Stimulated activated CD4-positive, alpha-beta T cell treated with anti-CD3 and anti-CD28 coated beads, Interleukin-4, amount 100 ng/mL, for 48 hours (primary cell): ENCODE results near the gene CACNA1H.

Experiments used
- DNase-seq, 2 donors: peaks; one replicate each; pipeline ENCODE4 v3.0.0-alpha.2; 2020; ENCODE audit warnings: low read depth in 2 of 2

CACNA1H gene

DNA sequence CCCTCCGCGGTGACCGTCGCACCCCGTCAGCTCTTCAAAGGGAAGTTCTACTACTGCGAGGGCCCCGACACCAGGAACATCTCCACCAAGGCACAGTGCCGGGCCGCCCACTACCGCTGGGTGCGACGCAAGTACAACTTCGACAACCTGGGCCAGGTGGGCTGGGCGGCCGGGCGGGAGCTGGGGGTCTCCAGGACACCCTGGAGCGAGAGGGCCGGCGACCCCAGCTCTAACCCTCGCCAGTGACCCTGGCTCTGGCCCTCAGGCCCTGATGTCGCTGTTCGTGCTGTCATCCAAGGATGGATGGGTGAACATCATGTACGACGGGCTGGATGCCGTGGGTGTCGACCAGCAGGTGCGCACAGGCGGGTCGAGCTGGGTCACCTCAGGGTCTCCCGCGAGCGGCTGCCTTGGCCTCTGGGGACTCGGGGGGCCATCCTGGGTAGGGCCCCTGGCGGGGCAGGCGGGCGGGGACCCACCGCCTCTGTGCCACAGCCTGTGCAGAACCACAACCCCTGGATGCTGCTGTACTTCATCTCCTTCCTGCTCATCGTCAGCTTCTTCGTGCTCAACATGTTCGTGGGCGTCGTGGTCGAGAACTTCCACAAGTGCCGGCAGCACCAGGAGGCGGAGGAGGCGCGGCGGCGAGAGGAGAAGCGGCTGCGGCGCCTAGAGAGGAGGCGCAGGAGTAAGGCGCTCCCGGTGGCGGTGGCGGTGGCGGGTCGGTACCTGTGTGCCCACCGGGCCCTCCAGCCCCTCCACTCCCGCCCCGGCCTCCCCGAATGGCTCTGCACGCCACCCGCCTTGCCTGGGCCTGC is 58.8 kb downstream of the CACNA1H start:
- DNase-seq, result no peak

DNA sequence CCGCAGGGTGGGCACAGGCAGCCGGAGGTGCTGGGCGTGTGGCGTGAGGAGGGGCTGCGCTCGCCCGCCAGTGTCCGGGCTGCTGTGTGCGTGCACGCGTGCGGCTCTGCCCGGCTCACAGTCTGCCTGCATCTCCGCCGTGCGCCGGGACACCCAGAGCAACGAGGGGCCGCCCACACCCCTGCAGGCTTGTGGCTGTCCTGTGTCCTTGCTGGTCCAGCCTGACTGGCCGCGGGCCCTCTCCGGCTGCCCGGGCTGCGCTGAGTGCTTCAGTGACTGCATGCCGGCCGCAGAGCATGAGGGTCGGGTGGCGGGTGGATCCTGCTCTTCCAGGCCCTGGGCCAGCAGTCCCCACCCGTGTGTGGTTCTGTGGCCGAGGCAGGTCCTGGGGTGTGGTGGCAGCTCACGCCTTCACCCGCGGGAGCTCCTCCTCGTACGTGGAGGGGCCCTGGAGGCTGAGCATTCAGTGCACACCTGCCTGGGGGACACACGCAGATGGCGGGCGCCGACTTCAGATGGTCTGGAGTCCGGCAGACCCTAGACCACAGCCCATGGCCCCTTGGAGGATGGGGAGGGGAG is 59.8 kb downstream of the CACNA1H start:
- DNase-seq, result no peak

DNA sequence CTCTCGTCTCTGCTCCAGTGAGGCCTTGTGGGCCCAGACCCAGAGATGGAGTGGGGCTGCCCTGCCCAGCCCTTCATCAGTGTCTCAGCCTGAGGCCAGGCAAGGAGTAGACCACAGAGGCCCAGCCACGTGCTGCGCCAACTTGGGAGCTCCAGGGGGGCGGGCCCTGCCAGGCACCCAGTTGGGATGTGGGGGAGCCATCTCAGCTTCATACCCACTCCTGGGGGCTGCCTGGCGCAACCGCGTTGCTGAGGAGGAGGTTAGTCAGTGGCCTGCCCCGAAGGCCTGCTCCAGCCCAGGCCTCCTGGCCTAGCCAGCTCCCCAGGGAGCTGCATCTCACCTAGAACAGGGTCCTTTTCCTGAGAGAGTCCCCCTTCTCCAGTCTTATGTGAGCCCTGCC is 60.3 kb downstream of the CACNA1H start:
- no peak for DNase-seq

DNA sequence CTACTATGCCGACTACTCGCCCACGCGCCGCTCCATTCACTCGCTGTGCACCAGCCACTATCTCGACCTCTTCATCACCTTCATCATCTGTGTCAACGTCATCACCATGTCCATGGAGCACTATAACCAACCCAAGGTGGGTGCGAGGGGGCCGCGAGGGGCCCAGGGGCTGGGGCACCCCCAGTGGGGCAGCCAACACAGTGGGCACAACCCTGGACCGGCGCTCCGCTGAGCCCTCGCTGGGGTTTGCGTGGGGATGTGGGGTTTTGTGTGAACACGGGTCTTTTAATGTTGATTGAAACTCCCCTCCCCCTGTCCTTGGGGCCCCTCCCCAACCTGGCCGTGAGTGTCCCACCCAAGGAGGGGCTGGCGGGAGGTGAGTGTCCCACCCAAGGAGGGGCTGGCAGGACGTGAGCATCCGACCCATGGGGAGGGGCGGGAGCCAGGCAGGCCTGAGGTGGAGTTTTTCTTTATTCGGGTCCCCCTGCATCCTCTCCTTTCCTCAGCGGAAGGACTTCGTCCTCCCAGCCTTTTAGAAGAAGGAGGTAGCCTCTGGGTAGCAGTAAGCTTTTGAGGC is 61.0 kb downstream of the CACNA1H start:
- DNase-seq, result no peak

DNA sequence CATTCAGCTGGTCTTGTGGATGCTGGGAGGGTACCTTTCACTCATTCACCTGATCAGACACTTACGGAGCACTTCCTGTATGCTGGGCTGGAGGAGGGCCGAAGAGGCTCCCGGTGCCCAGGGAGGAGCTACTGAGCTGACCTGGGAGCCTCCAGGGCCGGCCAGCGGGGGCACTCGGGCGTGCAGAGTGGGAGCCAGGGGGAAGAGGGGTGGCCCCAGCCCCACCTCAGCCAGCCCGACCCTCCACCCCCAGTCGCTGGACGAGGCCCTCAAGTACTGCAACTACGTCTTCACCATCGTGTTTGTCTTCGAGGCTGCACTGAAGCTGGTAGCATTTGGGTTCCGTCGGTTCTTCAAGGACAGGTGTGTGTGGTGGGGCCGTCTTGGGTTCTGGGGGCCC is 61.8 kb downstream of the CACNA1H start:
- DNase-seq, result no peak

DNA sequence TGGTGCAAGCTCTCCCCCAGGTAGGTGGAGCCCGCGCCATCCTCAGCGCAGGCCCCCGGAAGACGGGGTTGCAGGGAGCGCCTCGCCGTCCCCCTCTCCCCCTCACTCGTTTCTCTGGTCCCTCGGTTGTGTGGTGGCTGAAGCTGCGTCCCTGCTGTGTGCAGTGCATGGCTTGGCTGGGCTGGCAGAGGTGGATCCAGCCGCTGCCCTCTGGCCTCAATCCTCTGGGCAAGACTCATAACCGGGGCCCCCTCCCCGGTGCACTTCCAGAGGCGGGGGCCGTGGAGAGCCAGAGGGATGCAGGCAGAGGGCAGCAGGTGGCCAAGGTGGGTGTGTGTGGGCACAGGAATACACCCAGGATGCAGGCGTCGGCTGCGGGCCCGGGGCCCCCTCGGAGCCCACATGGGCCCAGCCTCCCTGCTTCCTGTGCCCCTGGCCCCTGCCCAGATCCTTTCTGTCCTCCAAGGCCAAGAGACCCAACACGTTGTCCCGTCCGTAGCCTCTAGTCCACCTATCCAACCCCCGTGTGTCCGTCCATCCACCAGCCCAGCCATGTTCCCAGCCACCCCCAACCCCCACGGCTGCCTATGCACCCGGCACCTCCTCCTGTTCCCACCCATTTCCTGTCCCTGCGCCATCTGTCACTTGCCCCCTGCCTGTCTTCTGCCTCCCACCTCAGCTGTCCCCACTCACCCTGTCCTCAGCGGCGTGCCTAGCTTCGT is 62.8 kb downstream of the CACNA1H start:
- no peak for DNase-seq

DNA sequence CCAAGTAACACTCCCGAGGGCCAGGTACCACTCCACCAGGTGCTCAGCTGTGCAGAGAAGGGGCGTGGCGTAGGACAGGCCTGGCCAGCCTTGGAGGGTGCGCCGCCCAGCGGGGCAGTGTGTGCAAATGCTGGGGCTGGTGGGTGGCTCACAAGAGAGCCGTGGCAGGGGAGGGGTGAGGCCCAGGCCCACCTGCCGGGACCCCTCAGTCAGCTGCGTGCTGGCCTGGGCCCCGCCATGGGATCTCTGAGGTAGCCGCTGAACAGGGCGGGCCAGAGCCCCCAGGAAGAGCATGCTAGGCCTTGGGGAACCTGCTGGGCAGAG is 63.4 kb downstream of the CACNA1H start:
- DNase-seq, result no peak

DNA sequence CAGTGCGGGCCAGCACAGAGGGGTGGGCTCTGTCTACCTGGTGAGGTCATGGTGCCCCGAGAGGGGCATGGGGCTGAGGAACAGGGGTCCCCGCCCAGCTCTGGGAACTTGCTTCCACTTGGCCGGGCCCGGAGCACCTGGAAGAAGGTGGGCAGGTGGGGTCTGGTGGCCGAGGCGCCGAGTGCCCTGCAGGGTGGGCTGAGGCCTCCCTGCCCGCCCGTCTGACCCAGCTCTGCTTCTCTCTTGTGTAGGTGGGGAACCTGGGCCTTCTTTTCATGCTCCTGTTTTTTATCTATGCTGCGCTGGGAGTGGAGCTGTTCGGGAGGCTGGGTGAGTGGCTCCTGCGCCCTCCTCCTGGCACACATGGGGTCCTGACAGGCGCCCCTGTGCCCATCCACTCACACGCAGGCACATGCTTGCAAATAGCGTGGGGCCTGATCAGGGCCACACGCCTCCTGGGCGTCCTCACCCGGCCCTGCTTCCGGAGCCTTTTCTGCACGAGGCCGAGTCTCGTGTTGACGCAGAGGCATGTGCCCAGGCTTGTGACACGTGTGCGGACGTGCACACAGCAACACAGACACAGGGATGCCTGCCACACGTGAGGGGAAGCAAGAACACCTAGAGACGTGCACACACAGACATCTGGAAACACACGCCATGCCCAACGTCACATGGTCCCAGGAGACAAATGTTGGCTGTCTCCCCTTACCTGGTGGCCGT is 63.9 kb downstream of the CACNA1H start:
- no peak for DNase-seq

DNA sequence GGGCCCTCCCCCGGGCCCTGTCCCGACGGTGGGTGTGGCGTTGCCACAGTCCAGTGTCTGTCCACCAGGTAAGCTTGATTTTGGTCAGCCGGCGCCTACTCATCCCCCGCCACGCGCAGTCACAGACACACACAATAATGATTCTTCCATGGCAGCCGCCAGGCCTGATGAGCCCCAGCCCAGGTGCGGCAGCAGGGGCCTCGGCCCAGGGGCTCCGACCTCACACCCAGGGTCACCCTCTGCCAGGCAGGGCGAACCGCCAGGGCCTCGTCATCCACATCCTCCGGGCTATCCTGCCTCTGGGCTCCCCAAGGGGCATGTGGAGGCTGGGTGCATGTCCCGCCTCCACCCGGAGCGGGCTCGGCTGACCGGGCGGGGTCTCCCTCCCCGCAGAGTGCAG is 64.6 kb downstream of the CACNA1H start:
- DNase-seq, result no peak

DNA sequence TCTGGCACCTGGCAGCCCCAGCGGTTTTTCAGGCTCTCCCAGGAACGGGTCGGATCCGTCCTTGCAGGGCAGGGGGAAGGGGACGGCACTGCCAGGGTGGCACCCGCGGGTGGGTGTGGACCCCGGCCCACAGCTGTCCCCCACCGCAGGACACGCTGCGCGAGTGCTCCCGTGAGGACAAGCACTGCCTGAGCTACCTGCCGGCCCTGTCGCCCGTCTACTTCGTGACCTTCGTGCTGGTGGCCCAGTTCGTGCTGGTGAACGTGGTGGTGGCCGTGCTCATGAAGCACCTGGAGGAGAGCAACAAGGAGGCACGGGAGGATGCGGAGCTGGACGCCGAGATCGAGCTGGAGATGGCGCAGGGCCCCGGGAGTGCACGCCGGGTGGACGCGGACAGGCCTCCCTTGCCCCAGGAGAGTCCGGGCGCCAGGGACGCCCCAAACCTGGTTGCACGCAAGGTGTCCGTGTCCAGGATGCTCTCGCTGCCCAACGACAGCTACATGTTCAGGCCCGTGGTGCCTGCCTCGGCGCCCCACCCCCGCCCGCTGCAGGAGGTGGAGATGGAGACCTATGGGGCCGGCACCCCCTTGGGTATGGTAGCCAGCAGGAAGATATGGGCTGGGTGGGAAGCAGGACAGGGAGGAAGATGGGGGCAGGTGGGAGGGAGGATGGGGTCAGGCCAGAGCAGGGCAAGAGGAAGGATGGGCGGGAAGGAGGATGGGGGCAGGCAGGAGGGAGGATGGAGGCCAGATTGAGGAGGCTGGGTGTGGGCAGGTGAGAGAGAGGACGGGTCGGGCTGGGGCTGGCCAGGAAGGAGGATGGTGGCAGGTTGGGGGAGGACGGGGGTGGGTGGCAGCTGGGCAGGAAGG is 65.4 kb downstream of the CACNA1H start:
- no peak for DNase-seq

DNA sequence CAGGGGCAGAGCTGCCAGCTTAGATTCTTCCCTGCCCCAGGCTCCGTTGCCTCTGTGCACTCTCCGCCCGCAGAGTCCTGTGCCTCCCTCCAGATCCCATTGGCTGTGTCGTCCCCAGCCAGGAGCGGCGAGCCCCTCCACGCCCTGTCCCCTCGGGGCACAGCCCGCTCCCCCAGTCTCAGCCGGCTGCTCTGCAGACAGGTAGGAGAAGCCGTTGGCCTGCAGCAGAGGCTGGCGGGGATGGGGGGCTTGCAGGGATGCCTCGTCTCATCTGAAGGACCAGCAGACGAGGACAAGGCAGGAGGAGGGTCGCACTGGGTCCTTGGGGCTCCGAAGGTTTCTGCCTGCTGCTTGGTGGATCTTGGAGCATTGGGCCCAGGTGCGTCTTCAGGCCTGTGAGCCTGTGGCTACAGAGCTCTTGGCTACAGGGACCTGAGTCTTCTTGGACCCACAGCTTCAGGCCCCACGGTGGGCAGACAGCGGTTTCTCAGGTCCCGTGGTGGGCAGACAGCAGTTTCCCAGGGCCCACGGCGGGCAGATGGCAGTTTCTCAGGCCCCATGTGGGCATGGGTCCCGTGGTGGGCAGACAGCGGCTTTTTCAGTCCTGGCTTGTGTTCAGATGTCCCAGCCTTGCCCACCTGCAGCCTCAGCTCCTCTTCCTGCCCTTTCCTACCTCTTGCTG is 66.2 kb downstream of the CACNA1H start:
- DNase-seq, result no peak

DNA sequence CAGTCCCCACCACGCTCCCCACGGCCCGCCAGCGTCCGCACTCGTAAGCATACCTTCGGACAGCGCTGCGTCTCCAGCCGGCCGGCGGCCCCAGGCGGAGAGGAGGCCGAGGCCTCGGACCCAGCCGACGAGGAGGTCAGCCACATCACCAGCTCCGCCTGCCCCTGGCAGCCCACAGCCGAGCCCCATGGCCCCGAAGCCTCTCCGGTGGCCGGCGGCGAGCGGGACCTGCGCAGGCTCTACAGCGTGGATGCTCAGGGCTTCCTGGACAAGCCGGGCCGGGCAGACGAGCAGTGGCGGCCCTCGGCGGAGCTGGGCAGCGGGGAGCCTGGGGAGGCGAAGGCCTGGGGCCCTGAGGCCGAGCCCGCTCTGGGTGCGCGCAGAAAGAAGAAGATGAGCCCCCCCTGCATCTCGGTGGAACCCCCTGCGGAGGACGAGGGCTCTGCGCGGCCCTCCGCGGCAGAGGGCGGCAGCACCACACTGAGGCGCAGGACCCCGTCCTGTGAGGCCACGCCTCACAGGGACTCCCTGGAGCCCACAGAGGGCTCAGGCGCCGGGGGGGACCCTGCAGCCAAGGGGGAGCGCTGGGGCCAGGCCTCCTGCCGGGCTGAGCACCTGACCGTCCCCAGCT is 67.3 kb downstream of the CACNA1H start:
- no peak for DNase-seq

DNA sequence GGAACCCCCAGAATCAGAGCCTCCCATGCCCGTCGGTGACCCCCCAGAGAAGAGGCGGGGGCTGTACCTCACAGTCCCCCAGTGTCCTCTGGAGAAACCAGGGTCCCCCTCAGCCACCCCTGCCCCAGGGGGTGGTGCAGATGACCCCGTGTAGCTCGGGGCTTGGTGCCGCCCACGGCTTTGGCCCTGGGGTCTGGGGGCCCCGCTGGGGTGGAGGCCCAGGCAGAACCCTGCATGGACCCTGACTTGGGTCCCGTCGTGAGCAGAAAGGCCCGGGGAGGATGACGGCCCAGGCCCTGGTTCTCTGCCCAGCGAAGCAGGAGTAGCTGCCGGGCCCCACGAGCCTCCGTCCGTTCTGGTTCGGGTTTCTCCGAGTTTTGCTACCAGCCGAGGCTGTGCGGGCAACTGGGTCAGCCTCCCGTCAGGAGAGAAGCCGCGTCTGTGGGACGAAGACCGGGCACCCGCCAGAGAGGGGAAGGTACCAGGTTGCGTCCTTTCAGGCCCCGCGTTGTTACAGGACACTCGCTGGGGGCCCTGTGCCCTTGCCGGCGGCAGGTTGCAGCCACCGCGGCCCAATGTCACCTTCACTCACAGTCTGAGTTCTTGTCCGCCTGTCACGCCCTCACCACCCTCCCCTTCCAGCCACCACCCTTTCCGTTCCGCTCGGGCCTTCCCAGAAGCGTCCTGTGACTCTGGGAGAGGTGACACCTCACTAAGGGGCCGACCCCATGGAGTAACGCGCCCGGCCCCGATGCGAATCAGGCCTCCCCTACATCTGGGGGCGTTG is 68.1 kb downstream of the CACNA1H start:
- DNase-seq, result no peak

DNA sequence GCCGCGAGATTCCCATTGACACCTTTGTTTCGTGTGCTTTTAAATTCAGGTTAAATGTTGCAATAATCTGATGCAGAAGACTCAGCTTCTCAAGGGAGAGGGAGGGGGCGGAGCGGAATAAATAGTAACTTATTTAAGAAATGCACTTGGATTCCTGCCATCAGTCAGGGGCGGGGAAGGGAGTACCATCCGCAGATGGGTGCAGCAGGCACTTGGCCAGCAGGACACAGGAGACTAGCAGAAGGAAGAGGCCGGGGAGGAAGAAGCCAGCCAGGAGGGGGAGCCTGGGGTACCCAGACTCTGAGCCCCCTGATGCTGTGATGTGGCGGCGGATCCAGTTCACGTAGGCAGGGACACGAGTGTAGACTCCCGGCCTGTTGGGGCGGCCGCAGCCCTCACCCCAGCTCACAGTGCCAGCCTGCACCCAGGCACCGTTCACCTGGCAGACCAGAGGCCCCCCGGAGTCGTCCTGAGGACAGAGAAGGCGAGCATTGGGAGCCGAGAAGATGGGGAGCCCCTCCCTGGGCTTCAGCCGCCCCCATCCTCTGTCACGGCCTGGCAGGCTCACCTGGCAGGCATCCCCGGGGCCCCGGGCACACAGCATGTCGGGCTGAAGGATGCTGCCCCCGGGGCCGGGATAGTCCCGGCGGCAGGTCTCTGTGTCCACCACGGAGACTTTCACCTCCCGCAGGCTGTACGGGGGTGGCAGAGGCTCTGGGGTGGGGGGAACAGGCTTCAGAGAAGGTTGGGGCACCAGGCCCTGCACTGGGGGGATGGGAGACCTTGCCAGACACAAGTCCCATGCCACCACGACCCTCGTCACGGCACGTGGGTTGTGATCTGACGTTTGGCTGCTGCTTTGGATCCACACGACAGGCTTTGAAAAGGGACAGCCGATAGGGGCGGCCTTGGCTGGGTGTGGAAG is 69.0 kb downstream of the CACNA1H start:
- no peak for DNase-seq

DNA sequence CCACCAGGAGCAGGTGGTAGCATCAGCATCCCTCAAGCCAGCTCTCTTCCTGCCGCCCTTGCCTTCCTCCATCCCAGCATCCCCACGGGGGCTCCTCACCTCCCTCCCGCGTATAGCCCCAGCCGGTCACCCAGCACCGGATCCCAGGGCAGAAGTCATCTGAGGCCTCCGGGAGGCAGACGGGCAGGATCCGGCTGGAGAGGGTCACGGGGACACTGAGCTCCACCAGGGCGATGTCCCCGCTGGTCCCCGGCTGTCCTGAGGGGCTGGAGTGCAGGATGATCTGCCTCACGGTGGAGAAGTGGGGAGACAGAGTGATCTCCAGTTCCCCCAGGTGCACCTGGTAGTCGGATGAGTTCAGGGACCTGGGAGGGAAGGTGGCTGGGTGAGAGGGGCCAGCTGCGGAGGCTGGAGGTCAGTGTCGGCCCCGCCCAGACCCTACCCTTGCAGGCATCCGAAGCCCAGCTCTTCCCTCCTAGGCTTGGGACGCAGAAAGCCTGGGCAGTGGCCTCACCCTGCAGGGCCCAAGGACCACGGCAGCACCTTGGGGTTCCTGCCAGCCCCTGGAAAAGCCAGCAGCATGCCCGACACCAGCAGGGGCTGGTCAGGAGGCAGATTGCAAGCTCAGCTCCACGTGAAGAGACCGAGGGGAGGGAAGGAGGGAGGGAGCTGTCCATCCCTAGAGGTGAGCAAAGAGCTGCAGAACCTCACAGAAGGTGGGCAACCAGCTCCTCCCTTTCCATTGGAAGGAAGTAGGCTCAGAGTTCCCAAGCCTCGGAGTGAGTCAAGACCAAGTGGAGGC is 69.8 kb downstream of the CACNA1H start:
- DNase-seq, result no peak

DNA sequence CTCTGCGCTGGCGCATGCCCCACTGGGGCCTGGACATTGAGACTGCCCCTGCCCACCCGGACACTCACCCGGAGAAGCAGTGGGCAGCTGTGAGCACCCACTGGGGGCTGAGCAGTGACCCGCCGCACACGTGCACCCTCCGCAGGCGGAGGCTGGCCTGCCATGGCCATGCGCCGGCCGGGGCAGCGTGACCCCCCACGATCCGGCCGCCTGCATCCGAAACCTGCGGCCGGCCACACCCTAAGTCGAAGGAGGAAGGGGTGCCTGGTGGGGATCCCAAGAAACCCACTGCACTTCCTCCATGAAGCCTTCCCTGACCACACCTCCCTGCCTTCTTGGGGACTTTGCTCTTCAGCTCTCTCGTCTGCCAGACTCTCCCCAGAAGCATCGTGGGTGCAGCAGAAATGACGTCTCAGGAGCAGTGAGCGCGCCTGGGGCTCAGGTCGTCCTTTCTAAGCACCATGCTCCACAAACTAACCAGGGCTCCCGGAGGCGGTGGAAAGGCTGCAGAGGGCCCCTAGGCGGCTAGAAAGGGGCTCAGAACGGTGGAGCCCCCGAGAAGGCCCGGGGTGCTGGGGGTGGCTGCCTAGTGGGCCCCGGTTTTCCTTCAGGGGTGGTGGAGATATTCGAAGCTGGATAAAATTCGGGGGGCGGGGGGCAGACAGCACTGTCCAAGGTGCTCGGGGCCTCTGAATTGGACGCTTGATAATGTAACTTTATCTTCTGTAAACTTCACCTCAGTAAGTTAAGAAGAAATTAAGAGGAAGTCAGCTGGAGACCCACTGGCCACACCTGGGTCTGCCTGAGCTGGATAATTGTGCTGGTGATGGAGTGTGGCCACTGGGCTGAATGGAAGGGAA is 70.7 kb downstream of the CACNA1H start:
- no peak for DNase-seq
